ENCODE results near the gene TMEM234. TPM values are rescaled to one million over a fixed set of nuclear protein-coding genes. Genes with fewer than 3 reads are reported as not detected.
"Not testable (repeated sequence)": the region's sequence is repeated elsewhere in the genome, so short reads cannot be mapped to it uniquely, and the experiment has no call there.

The TMEM234 gene
- 13.7 and 17.5 TPM in 2 replicates for total RNA-seq

DNA sequence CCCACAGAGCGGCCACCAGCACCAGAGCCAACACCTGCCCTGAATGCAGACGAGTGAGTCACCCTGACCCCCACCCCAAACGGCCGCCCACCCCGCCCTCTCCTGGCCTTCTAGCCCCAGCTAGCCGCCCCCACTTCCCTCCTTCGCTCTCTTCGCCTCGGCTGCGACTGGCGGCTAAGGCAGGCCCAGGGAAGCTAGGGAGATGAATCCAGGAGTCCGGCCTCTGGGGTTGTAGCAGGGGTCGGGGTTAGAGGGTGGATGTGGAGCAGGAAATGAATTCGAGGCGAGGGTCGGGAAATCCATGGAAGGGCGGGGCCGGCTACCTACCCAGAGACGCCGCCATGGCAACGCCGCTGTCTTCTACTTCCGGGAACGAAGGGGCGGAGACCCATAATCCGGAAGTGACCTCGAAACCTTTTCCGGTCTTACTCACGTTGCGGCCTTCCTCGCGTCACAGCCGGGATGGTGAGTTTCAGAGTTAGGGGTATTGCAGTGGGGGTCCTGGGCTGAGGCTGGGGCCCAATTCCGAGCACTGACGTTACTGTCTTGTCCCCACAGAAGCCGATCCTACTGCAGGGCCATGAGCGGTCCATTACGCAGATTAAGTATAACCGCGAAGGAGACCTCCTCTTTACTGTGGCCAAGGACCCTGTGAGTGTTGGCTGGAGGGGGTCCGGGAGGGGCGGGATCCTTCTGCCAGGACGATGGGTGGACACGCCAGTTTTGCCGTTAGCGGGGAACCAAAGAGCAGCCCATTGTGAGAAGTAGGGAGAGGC is at the start of gene TMEM234, which contains the start of gene EIF3I:
Gene TMEM234, minus strand, starts transcription at position 374 of the 776 bp plus-strand sequence. Its CDS starts 31 bp downstream, at position 343.
Gene EIF3I, plus strand, starts transcription at position 428 of the 776 bp plus-strand sequence. Its CDS starts 35 bp downstream, at position 463.
- intact Hi-C loops (cut with micrococcal nuclease) = loop anchor here (1.0 to 2.0 kb wide), 4 partner anchors 21 to 69 kb away; partner anchors contain the start of genes CCDC28B and TXLNA

DNA sequence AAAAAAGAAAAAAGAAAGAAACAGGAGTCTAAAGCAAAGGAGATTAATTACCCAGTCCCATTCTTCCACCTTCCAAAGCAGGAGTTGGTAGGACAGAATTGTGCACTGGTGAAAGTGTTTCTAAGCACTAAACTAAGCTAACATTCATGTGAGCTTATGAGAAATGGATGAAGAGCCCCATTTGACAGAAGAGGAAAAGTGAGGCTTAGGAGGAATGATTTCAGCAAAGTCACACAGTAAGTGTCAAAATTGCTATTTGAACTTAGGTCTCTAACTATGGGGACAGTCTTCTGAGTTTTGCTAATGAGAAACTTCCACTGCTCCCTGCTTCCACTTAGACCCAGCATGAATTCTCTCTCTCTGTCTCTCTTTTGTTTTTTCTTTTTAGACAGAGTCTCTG is 47.6 kb upstream of the TMEM234 start:
- intact Hi-C loops (cut with micrococcal nuclease) = no loop called here

DNA sequence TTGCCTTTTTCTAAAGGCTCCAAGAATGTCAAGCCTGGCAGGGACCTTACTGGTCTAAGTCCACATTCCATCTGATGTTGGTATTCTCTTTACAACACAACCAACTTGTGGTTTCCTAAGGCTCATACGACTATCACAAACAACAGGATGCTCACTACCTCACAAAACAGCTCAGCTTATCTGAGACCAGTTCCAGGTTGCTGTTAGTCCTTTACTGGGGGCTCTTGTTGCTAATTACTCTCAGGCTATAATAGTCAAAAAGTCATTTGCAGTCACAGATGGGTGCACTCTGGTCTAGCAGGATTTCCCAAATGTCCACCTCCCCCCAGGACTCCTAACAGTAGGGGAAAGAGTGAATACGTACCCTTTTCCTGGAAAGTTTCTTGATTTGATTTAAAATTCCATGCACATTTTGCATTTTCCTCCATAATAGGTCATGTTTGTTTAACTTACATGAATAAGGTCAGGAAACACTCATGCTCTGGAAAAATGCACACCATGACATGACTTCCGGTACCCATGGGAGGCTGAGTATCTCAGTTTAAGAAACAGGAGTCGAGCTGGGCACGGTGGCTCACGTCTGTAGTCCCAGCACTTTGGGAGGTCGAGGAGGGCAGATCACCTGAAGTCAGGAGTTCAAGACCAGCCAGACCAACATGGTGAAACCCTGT is 44.9 kb upstream of the TMEM234 start:
- intact Hi-C loops (cut with micrococcal nuclease) = no loop called here

DNA sequence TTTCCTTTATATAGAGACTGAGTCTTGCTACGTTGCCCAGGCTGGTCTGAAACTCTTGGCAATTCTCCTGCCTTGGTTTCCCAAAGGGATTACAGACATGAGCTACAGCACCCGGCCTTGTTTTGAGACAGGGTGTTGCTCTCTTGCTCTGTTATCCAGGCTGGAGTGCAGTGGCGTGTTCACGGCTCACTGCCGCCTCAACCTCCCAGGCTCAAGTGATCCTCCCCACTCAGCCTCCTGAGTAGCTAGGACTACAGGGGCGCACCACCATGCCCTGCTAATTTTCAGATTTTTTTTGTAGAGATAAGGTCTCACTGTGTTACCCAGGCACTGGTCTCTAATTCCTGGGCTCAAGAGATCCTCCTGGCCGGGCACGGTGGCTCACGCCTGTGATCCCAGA is 43.7 kb upstream of the TMEM234 start:
- intact Hi-C loops (cut with micrococcal nuclease) = no loop called here

DNA sequence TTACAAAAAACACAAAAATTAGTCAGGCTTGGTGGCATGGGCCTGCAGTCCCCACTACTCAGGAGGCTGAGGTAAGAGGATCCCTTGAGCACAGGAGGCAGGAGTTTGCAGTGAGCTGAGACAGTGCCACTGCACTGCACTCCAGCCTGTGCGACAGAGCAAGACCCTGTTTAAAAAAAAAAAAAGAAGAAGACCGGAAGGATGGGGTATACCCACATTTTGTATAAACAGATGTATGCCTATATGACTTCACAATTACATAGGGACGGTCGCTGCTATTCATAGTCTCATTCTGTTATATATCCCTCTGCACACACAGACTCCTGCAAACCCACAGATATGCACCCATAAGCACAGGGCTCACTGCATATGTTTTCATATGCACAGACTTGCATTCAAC is 41.6 kb upstream of the TMEM234 start:
- intact Hi-C loops (cut with micrococcal nuclease) = no loop called here

DNA sequence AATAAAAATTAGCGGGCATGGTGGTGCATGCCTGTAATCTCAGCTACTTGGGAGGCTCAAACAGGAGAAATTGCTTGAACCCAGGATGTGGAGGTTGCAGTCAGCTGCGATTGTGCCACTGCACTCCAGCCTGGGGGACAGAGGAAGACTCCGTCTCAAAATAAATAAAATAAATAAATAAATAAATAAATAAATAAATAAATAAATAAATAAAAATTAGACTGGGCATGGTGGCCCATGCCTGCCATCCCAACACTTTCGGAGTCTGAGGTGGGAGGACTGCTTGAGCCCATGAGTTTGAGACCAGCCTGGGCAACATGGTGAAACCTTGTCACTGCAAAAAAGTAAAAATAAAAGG is 41.1 kb upstream of the TMEM234 start:
- intact Hi-C loops (cut with micrococcal nuclease) = not testable (repeated sequence)

DNA sequence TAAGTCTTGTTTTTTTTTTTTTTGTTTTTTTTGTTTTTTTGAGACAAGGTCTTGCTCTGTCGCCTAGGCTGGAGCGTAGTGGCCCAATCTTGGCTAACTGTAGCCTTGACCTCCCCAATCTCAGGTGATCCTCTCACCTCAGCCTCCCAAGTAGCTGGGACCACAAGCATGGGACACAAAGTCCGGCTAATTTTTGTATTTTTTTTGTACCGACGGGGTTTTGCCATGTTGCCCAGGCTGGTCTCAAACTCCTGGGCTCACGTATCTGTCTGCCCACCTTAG is 35.0 kb upstream of the TMEM234 start:
- intact Hi-C loops (cut with micrococcal nuclease) = loop anchor here (10.0 kb wide), 1 partner anchor 322 kb away; the partner anchor contains the start of gene PTP4A2

DNA sequence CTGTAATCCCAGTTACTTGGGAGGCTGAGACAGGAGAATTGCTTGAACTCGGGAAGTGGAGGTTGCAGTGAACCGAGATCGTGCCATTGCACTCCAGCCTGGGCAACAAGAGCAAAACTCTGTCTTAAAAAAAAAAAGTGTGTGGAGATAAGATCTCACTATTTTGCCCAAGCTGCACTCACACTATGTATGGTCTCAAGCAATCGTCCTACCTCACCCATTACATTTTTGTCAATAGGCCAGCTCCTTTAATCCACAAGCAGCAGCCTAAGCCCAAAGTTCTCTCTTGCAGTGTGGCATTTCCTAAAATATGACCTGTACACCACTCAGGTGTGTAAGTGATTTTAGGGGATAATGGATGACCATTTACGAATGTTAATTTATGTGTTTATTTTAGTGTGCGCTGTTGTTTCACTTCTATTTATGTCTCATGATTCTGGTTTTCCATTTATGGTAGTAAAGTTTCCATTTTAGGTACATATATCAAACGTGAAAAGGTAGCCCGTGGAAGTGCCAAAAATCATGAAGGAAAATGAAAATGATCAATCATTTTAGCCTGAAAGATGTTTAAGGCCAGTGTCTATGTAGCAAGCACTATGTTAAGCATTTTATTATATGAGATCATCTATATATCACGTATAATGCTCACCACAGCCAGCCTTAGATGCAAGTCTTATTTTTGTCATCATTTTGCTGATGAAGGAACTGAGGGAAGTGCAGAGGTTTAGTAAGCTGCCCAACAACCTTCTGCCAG is 34.5 kb upstream of the TMEM234 start:
- intact Hi-C loops (cut with micrococcal nuclease) = loop anchor here (10.0 kb wide), 1 partner anchor 322 kb away; the partner anchor contains the start of gene PTP4A2

DNA sequence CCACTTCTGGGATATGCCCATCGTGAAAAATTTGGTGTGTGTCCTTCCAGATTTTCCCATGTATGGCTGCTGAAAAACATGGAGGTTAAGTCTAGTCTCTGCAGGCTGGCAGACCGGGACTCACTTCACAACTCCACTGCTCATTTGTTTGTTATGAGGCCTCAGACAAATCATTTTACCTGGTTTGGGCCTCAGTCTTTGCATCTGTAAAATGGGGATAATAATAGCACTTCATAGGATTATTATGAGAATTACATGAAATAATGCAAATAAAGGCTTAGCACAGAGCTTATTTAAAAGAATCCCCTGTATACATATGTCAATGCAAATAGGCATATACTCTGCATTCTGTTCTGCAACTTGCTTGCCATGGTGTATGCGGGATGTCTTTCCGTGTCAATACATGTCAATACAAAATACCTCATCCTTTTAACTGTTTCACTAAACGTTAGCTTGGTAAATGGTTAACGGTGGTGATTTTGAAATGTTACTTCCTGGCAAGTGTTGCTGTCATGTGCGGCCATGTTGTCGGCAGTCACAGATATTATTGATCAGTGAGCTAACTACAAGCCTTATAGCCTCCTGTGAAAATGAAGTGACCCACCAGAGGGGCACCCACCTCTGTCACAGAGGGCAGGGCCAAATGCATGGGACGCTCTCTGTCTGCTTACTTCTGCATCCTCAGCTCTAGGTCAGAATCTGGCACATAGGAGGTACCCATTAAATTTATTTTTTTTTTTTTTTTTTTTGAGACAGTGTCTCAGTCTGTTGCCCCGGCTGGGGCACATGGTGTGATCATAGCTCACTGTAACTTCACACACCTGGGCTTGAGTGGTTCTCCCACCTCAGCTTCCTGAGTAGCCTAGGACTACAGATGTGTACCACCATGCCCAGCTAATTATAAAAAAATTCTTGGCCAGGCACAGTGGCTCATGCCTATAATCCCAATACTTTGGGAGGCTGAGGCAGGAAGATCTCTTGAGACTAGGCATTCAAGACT is 33.2 kb upstream of the TMEM234 start:
- intact Hi-C loops (cut with micrococcal nuclease) = loop anchor here (10.0 kb wide), 1 partner anchor 321 kb away; the partner anchor contains the start of gene PTP4A2

DNA sequence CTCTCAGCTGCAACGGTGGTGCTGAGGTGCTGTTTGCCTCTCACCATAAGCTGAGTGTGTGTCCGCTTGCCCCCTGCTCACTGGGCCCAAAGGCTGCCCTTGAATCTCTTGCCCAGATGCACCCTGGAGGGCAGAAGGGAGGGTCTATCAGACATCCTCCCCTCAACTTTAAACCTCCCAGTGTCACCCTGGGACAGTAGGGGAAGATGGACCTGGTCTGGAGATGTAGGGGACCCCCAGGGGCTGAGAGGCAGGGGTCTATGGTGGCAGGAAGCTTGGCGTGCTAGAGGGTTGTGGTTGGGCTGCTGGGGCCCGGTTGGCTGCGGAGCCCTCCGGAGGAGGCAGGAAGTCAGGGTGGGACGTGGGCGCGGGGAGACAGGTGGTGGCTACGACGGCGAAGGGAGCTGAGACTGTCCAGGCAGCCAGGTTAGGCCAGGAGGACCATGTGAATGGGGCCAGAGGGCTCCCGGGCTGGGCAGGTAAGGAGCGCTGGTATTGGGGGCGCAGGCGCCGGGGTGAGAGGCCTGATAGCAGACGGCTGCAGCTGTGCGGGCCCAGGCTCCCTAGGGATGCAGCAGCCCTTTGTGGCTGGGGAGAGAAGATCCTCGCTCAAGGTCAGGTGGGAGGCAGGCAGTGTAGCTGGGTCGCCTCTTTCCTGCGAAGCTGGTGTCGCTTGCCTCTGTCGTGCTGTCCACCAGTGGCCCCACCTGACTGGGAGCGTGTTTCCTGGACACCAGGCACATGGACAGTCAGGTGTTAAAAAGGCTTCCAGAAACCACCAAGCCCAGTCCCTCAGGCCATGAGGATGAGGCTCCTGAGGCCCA is 29.0 kb upstream of the TMEM234 start, which contains the start of gene LCK:
Gene LCK, plus strand, starts transcription at position 373 of the 824 bp plus-strand sequence. CDS start 23,065 bp downstream, outside the sequence.
- intact Hi-C loops (cut with micrococcal nuclease) = loop anchor here (1.0 to 10.0 kb wide), 5 partner anchors 22 to 316 kb away; partner anchors contain the start of genes CCDC28B, EIF3I, MARCKSL1 and PTP4A2

DNA sequence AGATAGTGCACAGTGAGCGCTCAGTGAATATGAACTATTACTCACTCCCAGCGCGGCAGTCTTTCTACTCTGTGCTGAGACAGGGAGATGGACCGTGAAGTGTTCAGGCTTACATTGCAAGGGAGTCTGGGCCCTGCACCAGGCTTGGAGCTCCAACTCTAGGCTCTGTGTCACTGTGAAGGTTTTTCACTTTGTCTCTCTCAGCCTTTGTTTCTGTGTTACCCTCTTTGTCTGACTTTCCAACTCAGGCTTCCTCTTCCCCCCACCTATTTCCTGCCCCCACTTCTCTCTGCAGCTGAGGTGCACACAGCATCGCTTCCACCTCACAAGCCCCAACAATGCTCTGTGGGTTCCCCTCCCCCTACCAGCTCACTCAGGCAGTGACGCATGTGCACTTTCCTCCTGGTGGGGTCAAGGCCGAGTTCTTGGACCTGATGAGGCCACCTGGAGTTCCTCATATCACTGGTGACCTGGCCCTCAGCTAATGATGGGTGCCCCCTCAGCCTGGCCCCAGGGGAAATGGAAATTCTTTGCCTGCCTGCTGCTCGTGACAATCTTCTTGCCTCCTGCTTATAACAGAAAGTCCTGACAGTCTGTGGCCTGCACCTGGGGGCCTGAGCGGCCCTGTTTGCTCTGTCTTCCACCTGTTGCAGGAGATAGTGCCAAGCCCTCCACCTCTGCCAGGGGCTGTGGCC is 27.8 kb upstream of the TMEM234 start:
- intact Hi-C loops (cut with micrococcal nuclease) = loop anchor here (1.0 to 10.0 kb wide), 6 partner anchors 23 to 315 kb away; partner anchors contain the start of genes CCDC28B, EIF3I, MARCKSL1 and PTP4A2

DNA sequence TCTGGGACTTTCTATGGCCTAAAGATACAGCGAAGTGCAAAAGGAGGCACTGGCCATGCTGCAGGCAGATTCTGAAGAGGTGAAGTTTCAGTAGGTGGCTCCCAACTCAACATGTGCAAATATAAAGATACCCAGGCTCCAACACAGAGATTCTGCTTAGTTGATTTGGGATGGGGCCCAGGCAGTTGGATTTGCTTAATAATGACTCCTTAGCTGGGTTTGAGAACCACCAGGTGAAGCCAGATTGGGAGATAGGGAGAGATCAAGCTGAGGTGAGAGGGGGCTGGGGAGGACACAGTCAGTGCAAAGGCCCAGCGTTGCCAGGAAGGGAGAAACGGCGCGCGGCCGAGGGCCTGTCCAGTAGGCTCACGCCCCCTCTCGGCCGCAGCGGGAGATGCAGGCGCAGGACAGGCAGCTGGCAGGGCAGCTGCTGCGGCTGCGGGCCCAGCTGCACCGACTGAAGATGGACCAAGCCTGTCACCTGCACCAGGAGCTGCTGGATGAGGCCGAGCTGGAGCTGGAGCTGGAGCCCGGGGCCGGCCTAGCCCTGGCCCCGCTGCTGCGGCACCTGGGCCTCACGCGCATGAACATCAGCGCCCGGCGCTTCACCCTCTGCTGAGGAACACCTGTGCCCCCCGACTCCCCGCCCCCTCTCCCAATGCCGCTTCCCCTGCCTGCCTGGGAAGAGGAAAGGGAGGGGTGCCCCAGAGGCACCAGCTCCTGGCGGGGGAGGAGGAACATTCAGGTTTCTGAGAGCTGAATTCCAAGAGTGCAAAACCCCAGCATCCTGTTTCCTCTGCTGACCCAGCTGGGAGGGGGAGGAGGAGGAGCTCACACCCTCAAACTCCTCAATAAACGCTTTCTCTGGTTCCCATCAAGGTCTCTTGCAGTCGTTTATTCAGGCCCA is 26.1 kb upstream of the TMEM234 start:
- intact Hi-C loops (cut with micrococcal nuclease) = loop anchor here (2.0 kb wide), 1 partner anchor 43 kb away; no protein-coding TSS in a partner anchor

DNA sequence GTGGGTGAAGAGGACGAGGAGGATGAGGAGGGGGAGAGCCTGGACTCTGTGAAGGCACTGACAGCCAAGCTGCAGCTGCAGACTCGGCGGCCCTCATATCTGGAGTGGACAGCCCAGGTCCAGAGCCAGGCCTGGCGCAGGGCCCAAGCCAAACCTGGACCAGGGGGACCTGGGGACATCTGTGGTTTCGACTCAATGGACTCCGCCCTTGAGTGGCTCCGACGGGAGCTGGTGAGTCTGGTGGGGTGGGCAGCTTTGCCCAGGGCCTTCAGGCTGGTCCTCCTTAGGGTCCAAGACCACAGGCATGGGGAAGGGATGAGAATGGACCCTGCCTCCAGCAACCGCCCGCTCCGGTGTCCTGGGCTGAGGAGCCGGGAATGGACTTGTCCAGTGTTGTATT is 25.3 kb upstream of the TMEM234 start:
- intact Hi-C loops (cut with micrococcal nuclease) = no loop called here

DNA sequence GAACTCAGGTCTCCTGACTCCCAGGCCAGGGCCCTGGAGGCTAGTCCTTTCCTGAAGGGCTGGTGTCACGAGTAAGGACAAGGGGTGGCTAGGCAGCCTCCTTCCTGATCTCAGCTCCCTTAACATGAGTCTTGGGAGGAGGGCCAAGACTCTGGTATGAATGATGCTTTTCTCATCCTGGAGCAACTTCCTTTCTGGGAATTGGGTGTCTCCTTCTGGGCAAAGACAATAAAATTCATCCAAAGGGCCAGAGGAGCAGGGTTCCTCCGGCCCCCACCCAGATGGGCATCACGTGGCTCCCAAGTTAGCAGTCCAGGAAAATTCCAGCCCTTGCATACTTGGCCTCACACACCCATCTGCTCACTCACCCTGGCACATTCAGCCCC is 24.7 kb upstream of the TMEM234 start, which contains the start of gene FAM167B:
Gene FAM167B, plus strand, starts transcription at position 335 of the 386 bp plus-strand sequence. CDS start 200 bp downstream, outside the sequence.
- intact Hi-C loops (cut with micrococcal nuclease) = no loop called here

DNA sequence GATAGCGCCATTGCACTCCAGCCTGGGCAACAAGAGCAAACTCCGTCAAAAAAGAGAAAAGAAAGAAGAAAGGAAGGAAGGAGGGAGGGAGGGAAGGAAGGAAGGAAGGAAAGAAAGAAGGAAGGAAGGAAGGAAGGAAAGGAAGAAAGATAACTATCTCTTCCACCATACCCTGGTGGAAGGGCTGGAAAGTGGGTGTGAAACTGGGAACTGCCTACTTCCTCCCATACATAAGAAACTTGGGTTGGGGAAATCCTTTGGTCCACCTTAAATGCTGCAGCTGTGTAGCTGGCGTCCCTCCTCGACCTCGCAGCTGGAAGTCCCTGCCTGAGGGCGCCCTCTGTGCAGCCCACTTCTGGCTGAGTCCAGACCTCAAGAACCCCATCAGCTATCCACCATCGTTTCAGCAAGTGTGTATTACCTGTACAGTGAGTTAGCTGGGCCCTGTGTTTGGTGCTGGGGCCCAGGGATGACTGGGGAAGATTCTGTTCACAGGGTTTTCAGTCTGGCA is 20.2 kb upstream of the TMEM234 start:
- intact Hi-C loops (cut with micrococcal nuclease) = no loop called here

DNA sequence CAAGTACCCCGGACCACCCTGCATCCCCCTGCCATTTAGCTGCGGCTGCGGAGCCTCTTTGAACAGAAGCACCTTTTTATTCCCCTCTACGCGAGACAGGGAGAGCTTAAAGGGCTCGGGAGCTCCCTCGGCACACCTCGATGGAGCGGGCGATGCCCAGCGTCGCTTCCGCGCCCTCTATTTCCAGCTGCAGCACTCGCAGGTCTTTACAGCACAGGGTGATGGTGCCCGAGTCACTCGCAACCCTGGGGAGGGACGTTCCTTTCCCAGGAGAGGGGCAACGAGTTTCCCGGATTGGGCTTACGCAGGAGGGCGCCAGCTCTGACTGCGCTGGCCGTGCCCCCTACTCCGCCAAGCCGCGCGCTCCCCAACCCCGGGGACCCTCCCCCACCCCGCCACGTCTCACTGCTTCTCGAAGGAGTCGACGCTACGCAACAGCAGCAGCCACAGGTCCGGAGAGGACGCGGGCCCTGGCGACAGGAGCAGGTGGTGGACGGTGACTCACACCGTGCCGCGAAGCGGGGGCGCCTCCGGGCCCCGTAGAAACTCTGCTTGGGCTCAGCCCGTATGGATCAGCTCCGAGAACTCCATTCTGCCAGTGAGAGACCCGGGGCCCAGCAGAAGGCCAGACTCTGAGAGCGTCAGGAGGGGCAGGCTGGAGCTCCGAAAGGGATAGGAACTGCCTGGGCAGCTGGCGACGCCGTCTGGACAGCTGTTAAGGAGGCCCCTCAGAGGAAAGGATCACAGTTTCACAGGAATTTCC is 19.0 kb upstream of the TMEM234 start:
- intact Hi-C loops (cut with micrococcal nuclease) = no loop called here
